ENCODE results near the gene ZNF311.
"Not testable (repeated sequence)": the region's sequence is repeated elsewhere in the genome, so short reads cannot be mapped to it uniquely, and the experiment has no call there.

ZNF311 gene

GRCh38 chr6:28982476-28983266 lies 22.4 kb downstream of the ZNF311 start:
- DNase-seq = peak; percentile 69

- DNase-seq = peak; percentile 87
These were observed 23.2 kb downstream of the ZNF311 start for GRCh38 chr6:28981833-28982475.

- peak; percentile 74 for DNase-seq
These were observed 23.7 kb downstream of the ZNF311 start for GRCh38 chr6:28981431-28981832.

- peak; percentile 85 for DNase-seq
These were observed 24.2 kb downstream of the ZNF311 start for GRCh38 chr6:28980852-28981430.

- no peak for DNase-seq
These were observed 24.8 kb downstream of the ZNF311 start for GRCh38 chr6:28980137-28980851.

GRCh38 chr6:28979679-28980078 lies 25.4 kb downstream of the ZNF311 start:
- DNase-seq = no peak

- DNase-seq = no peak
These were observed 26.1 kb downstream of the ZNF311 start for GRCh38 chr6:28978959-28979561.

- no peak for DNase-seq
These were observed 27.0 kb downstream of the ZNF311 start for GRCh38 chr6:28978133-28978491.

GRCh38 chr6:28977341-28978132 lies 27.6 kb downstream of the ZNF311 start:
- DNase-seq = peak; percentile 84

GRCh38 chr6:28976677-28977076 lies 28.4 kb downstream of the ZNF311 start:
- no peak for DNase-seq

GRCh38 chr6:28974505-28974904 lies 30.6 kb downstream of the ZNF311 start:
- DNase-seq = no peak

GRCh38 chr6:28970056-28970455 lies 35.1 kb downstream of the ZNF311 start:
- DNase-seq = not testable (repeated sequence)

- no peak for DNase-seq
These were observed 36.0 kb downstream of the ZNF311 start for GRCh38 chr6:28969129-28969528.

- DNase-seq = no peak
These were observed 36.6 kb downstream of the ZNF311 start for GRCh38 chr6:28968476-28968875.

GRCh38 chr6:28965706-28966105 lies 39.4 kb downstream of the ZNF311 start:
- DNase-seq = no peak

GRCh38 chr6:28960846-28961500 lies 44.1 kb downstream of the ZNF311 start:
- DNase-seq = no peak

- not testable (repeated sequence) for DNase-seq
These were observed 46.4 kb downstream of the ZNF311 start for GRCh38 chr6:28958561-28959243.

- not testable (repeated sequence) for DNase-seq
These were observed 47.3 kb downstream of the ZNF311 start for GRCh38 chr6:28957795-28958314.

- no peak for DNase-seq
These were observed 48.8 kb downstream of the ZNF311 start for GRCh38 chr6:28956331-28956730.

GRCh38 chr6:28953585-28954258 lies 51.4 kb downstream of the ZNF311 start:
- no peak for DNase-seq

Measured in fibroblast of skin of right quadriceps (primary cell).